DMS53 treated with DMSO at 0.1 percent for 48 hours (cell line): ENCODE measurements around the gene SCCPDH.

Experiments
- DNase-seq: peaks from one replicate; lab custom pipeline; 2025; ENCODE audit not compliant: unreplicated experiment; lab: John Stamatoyannopoulos, UW

Gene SCCPDH

DNA sequence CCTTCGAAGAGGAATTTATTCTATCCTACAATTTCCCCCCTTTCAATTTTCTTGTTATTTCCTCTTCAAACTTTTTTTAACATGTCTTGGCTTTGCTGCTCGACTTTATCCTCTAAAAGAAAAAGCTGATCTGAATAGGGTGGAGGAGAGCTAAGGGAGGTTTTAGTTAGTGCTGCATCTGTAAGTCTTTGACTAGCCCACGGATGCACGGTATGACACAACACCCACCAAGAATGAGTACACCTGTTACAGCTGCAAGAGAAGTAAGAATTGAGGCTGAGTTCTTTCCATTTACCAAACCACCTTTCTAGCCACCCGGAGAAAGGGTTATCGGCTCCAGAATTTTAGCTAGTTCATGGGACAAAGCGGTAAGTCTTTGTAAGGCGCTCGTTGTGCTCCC, 23.8 kb downstream of the SCCPDH start:
- DNase-seq: no peak

GRCh38 chr1:246748867-246749266, 24.7 kb downstream of the SCCPDH start:
- DNase-seq: no peak

GRCh38 chr1:246750752-246751151, 26.5 kb downstream of the SCCPDH start:
- no peak for DNase-seq

GRCh38 chr1:246753670-246754535, 29.7 kb downstream of the SCCPDH start:
- no peak for DNase-seq

DNA sequence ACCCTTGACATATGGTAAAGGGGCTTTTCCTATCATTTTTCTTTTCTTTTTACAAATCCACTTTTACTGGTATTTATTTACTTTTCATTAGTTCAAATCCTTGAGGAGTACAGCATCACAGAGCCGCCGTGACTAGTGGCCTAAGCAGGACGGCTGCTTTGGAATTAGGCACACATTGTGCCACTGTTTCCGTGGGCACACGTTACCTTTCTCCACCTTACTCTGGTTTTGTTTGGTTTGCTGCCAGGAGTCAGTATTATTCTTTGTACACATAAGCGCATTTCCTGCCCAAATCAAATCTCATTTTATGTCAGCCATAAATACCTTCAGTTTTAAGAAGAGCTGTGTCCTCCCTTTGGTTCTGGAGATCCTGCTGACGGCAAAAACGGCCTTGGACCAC, 31.2 kb downstream of the SCCPDH start:
- DNase-seq: no peak

DNA sequence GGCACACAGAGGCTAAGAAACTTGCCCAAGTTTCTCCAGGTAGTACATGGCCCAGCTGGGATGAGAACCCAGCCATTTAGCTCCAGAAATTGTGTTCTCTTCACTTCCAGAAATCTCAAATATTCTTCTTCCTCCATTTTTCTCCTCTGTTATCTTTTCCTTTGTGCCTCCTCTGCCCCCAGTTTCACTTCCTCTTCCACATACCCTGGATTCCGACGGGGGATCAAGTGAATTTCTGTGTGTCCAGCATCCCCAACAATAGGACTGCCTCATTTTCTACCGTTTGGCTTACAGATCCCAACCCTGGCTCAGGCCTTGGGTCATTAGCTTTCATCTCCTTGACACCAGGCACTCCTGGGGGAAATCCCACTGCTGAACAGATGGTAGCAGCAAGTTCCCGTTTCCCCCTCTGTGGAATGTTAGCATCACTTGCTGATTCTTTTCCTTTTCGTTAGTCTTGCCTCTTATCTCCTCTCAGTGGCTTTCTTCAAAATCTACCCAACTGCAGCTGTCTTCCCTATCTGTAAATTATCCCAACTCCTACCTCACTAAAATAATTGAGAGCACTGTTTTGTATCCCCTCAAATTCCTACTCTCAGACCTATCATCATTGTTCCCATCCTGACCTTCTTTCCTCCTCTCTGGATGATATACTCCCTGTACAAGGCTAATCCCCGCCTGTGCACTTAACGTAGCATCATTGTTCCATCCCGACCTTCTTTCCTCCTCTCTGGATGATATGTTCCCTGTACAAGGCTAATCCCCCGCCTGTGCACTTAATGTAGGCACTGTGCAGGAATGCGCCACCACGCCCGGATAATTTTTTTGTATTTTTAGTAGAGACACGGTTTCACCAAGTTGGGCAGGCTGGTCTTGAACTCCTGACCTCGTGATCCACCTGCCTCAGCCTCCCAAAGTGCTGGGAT, 36.5 kb downstream of the SCCPDH start:
- DNase-seq: no peak

- no peak for DNase-seq
Measured at GRCh38 chr1:246761396-246761795, 37.2 kb downstream of the SCCPDH start.

GRCh38 chr1:246765521-246765920, 41.3 kb downstream of the SCCPDH start:
- DNase-seq: no peak

- DNase-seq: no peak
Measured at GRCh38 chr1:246768403-246769020, 44.3 kb downstream of the SCCPDH start.

GRCh38 chr1:246769306-246769705, 45.1 kb downstream of the SCCPDH start:
- no peak for DNase-seq

- no peak for DNase-seq
Measured at GRCh38 chr1:246771366-246771765, 47.2 kb downstream of the SCCPDH start.

DNA sequence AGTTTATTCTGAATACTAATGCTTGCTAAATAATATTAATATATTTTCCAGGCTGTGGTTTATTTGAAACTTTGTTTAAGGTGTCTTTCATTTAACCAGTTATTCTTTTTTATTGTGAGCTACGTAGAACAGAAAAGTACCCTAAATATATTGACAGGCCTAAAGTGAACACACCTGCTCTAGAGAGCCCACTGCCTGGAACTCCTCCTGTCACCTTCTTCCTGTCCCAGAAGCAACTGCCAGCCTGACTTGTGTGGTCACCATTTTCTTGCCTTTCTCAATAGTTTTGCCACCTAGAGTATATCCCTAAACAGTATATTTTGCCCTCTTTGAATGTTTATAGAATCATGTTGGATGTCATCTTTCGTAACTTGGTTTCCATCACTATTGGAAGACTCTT, 48.5 kb downstream of the SCCPDH start:
- no peak for DNase-seq

- no peak for DNase-seq
Measured at GRCh38 chr1:246773213-246773641, 49.0 kb downstream of the SCCPDH start.

DNA sequence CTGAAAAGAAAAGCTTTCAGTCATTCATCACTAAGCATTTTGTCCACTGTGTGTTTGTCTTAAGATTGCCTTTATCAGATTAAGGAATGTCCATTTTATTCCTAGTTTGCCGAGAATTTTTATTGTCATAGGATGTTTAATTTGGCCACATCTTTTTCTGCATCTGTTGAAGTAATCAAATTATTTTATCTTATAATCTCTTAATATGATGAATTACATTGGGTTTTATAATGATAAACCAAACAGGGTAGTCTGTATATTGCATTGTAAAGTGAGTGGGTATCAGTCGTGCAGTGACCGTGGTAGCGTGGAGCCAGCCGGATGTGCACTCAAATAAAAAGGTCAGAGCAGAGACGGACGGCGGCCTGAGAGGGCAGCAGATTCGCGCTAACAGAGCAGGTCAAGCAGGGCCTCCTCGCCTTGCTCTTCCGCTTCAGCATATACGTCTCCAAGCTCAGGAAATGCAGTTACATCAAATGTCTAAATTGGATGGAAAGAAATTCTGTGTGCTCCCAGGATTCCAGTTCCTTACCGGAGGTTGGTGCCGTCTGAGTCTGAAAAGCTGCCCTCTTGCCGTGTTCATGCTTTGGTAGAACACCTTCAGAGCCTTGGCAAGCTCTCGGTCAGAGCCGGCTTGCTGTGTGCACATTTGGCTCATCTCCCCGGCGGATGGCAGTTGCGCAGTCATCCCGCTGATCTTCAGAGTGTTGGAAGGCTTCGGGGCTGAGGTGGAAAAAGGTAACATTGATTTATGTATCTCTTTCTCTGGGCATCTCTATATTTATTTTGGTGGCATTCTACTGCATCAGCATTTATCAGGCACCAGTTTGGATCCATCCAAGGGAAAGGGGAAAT, 51.5 kb downstream of the SCCPDH start:
- DNase-seq: no peak

DNA sequence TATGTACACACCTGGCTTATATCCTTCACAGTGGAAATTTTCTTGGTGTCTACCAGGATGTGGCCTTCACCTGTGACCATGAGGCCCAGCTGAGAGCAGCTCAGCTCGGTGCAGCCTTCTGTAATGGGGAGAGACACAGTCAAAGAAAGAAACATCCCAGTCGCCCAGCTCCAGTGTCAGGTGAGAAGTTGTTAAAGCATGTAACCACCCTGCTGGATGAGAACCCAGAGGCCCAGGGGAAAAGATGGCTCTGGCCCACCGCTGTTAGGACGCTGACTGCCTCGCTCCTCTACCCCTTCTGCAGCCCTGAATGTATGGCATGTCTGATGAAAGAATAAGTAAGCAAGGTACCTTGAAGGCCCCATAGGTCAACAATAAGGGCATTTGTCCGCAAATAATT, 52.7 kb downstream of the SCCPDH start:
- DNase-seq: no peak

GRCh38 chr1:246778663-246779062, 54.5 kb downstream of the SCCPDH start:
- DNase-seq: no peak

- no peak for DNase-seq
Measured at GRCh38 chr1:246779561-246780175, 55.5 kb downstream of the SCCPDH start.

DNA sequence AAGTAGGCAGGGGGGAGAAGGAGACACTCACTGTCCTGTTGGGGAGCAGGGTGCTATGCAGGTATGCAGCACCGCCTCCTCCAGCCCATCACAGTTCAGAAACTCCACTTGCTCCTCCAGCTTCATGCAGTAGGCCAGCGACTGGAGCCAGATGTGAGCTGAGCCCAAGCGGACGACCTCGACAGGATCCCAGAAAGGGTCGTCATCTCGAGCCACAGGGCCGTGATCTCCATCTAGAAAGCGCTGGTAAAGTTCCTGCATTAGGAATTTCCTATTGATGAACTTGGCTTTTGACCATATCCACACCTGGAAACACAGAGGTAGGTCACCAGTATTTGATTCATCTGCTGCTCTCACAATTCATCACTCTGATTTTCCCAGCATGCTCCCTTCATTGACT, 56.1 kb downstream of the SCCPDH start:
- no peak for DNase-seq

DNA sequence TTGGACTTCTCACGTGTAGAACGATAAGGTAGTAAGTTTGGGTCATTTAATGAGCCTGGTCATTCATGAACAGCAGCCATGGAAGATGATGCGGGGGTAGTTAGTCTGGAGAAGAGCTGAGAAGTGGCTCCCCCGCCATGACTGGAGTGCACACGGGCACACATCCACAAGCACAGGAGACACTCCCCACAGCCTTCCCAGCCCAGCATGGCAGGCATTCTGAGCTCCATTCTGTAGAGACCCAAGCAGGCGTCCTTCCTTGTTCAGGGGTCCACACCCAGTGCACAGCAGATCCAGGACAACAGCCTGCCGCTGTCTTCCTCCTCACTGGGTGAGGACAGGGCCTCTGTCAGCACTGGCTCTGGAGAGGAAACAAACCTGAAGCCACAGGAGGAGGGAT, 57.0 kb downstream of the SCCPDH start:
- DNase-seq: no peak
